IPS-15b (cell line): Measurements from ENCODE around the gene DNAH17.

Experiments used
- H3K27me3 ChIP-seq: one replicate; pipeline ENCODE4 v1.6.1; 2013; ENCODE audit warnings: low read length; ENCODE audit not compliant: control insufficient read depth, insufficient read depth
- H3K36me3 ChIP-seq: one replicate; pipeline ENCODE4 v1.6.1; 2013; ENCODE audit warnings: low read length; ENCODE audit not compliant: control insufficient read depth, insufficient read depth
- H3K4me1 ChIP-seq: one replicate; pipeline ENCODE4 v1.6.1; 2013; ENCODE audit warnings: mild to moderate bottlenecking, low read length; ENCODE audit not compliant: control insufficient read depth, insufficient read depth
- H3K4me3 ChIP-seq: one replicate; pipeline ENCODE4 v1.5.1; 2013; ENCODE audit warnings: low read depth, low read length
- H3K9ac ChIP-seq: one replicate; pipeline ENCODE4 v1.6.1; 2013; ENCODE audit warnings: low read depth, mild to moderate bottlenecking, low read length
- H3K9me3 ChIP-seq: one replicate; pipeline ENCODE4 v1.6.1; 2013; ENCODE audit warnings: mild to moderate bottlenecking, low read length; ENCODE audit not compliant: control insufficient read depth, insufficient read depth

The DNAH17 gene

GRCh38 chr17:78411241-78411857 is 165.8 kb downstream of the DNAH17 start:
- Histone ChIP-seq H3K9ac (no peak overlapping the region), H3K4me3 (no peak overlapping the region), H3K36me3 (peaks cover 36% of the 10 kb centered on the region), H3K27me3 (no peaks in the 10 kb centered on the region), H3K9me3 (no peaks in the 10 kb centered on the region), H3K4me1 (peaks cover 2% of the 10 kb centered on the region)

GRCh38 chr17:78409191-78409928 is 167.8 kb downstream of the DNAH17 start:
- H3K9ac ChIP-seq: no peak overlapping the region
- no peaks in the 10 kb centered on the region for H3K27me3 ChIP-seq
- H3K4me3 ChIP-seq: no peak overlapping the region
- H3K36me3 ChIP-seq: peaks cover 36% of the 10 kb centered on the region
- no peaks in the 10 kb centered on the region for H3K9me3 ChIP-seq
- H3K4me1 ChIP-seq: peaks cover 2% of the 10 kb centered on the region

GRCh38 chr17:78408476-78409050 is 168.6 kb downstream of the DNAH17 start:
- Histone ChIP-seq H3K4me3 (no peak overlapping the region), H3K9ac (no peak overlapping the region), H3K27me3 (no peaks in the 10 kb centered on the region), H3K4me1 (peaks cover 2% of the 10 kb centered on the region), H3K36me3 (peaks cover 37% of the 10 kb centered on the region), H3K9me3 (no peaks in the 10 kb centered on the region)

- Histone ChIP-seq H3K4me3 (no peak overlapping the region), H3K9ac (peak overlapping the region; percentile 26), H3K9me3 (no peaks in the 10 kb centered on the region), H3K36me3 (peaks cover 44% of the 10 kb centered on the region), H3K27me3 (no peaks in the 10 kb centered on the region), H3K4me1 (peaks cover 2% of the 10 kb centered on the region)
Measured at GRCh38 chr17:78407387-78408000, 169.7 kb downstream of the DNAH17 start.

GRCh38 chr17:78406920-78407319 is 170.3 kb downstream of the DNAH17 start:
- Histone ChIP-seq H3K9ac (no peak overlapping the region), H3K4me3 (no peak overlapping the region), H3K4me1 (peaks cover 2% of the 10 kb centered on the region), H3K36me3 (peaks cover 44% of the 10 kb centered on the region), H3K9me3 (no peaks in the 10 kb centered on the region), H3K27me3 (no peaks in the 10 kb centered on the region)

GRCh38 chr17:78406396-78406795 is 170.8 kb downstream of the DNAH17 start:
- Histone ChIP-seq H3K9ac (no peak overlapping the region), H3K9me3 (no peaks in the 10 kb centered on the region), H3K4me1 (peaks cover 2% of the 10 kb centered on the region), H3K36me3 (peaks cover 47% of the 10 kb centered on the region), H3K4me3 (no peak overlapping the region), H3K27me3 (no peaks in the 10 kb centered on the region)

- H3K27me3 ChIP-seq: no peaks in the 10 kb centered on the region
- no peaks in the 10 kb centered on the region for H3K9me3 ChIP-seq
- peaks cover 65% of the 10 kb centered on the region for H3K36me3 ChIP-seq
- no peak overlapping the region for H3K4me3 ChIP-seq
- H3K9ac ChIP-seq: no peak overlapping the region
- peaks cover 2% of the 10 kb centered on the region for H3K4me1 ChIP-seq
Measured at GRCh38 chr17:78403822-78404221, 173.4 kb downstream of the DNAH17 start.

- no peaks in the 10 kb centered on the region for H3K9me3 ChIP-seq
- H3K4me3 ChIP-seq: no peak overlapping the region
- H3K4me1 ChIP-seq: no peaks in the 10 kb centered on the region
- no peak overlapping the region for H3K9ac ChIP-seq
- H3K27me3 ChIP-seq: no peaks in the 10 kb centered on the region
- H3K36me3 ChIP-seq: peaks cover 77% of the 10 kb centered on the region
Measured at GRCh38 chr17:78401891-78402290, 175.3 kb downstream of the DNAH17 start.

- peaks cover 80% of the 10 kb centered on the region for H3K36me3 ChIP-seq
- no peaks in the 10 kb centered on the region for H3K27me3 ChIP-seq
- no peak overlapping the region for H3K4me3 ChIP-seq
- H3K9ac ChIP-seq: no peak overlapping the region
- H3K9me3 ChIP-seq: no peaks in the 10 kb centered on the region
- no peaks in the 10 kb centered on the region for H3K4me1 ChIP-seq
Measured at GRCh38 chr17:78401246-78401645, 175.9 kb downstream of the DNAH17 start.

GRCh38 chr17:78400581-78401240 is 176.5 kb downstream of the DNAH17 start:
- H3K36me3 ChIP-seq: peaks cover 79% of the 10 kb centered on the region
- no peak overlapping the region for H3K9ac ChIP-seq
- no peak overlapping the region for H3K4me3 ChIP-seq
- no peaks in the 10 kb centered on the region for H3K9me3 ChIP-seq
- H3K27me3 ChIP-seq: no peaks in the 10 kb centered on the region
- no peaks in the 10 kb centered on the region for H3K4me1 ChIP-seq

GRCh38 chr17:78399693-78400144 is 177.5 kb downstream of the DNAH17 start:
- Histone ChIP-seq H3K4me1 (no peaks in the 10 kb centered on the region), H3K9me3 (no peaks in the 10 kb centered on the region), H3K36me3 (peaks cover 69% of the 10 kb centered on the region), H3K27me3 (no peaks in the 10 kb centered on the region), H3K9ac (no peak overlapping the region), H3K4me3 (no peak overlapping the region)
